Bronchial epithelial cell (primary cell): ENCODE measurements around the gene INCA1. TPM values are rescaled to one million over a fixed set of nuclear protein-coding genes. Genes with fewer than 3 reads are reported as not detected.

Experiments used
- DNase-seq: peaks from one replicate; pipeline ENCODE4 v3.0.0-alpha.2; 2010; ENCODE audit warnings: low read depth
- FAIRE-seq: peaks from 2 replicates; lab custom pipeline; 2011; peaks lifted over from hg19 to GRCh38; lab: Jason Lieb, UNC
- H3K27me3 ChIP-seq: 2 replicates; pipeline ENCODE4 v1.5.1; 2011; ENCODE audit warnings: low read length; ENCODE audit not compliant: control insufficient read depth, insufficient read depth
- H3K36me3 ChIP-seq: 2 replicates; pipeline ENCODE4 v1.5.1; 2011; ENCODE audit warnings: low read length; ENCODE audit not compliant: control insufficient read depth, insufficient read depth
- H3K4me3 ChIP-seq: 2 replicates; pipeline ENCODE4 v1.5.1; 2011; ENCODE audit warnings: mild to moderate bottlenecking, low read depth, low read length, control low read depth
- CTCF ChIP-seq: IDR thresholded peaks from 2 replicates; pipeline ENCODE4 v1.5.1; 2011; ENCODE audit warnings: mild to moderate bottlenecking, moderate library complexity, low read length, control low read depth, inconsistent platforms; ENCODE audit not compliant: insufficient read depth, severe bottlenecking
- total RNA-seq: library from RNA; depleted of rRNA; stranded (reverse); fragments of >200 nt; gene quantifications from 2 replicates; pipeline ENCODE4 v1.2.1, GENCODE V29; 2014

The INCA1 gene
- total RNA-seq, 1 donor from 2014 or later = 0.53 TPM

DNA sequence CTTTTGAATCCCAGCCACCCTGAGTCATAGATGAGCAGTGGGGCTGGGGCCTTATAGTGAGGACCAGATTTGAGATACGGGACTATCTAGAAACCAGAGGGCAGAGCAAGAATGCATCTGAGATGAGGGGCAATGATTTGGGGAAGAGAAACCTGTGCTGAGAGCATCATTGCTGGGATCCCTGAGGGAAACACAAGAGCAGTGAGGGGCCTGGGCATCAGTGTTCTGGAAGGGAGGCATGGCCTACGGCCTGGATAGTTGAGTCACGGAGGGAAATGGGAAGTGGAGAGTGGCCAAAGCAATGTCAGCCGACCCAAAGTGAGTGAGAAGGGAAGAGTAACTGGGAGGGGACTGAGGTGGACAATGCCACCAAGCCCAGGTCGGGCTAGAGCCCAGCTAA, 15.0 kb downstream of the INCA1 start:
- FAIRE-seq (no peak), DNase-seq (no peak)
- Histone ChIP-seq H3K4me3 (no peak overlapping the region), H3K36me3 (peaks cover 25% of the 10 kb centered on the region), H3K27me3 (no peaks in the 10 kb centered on the region)
- TF ChIP-seq CTCF = no peak

- FAIRE-seq (no peak), DNase-seq (peak; percentile 43)
- H3K36me3 ChIP-seq = peaks cover 28% of the 10 kb centered on the region
- H3K27me3 ChIP-seq = no peaks in the 10 kb centered on the region
- no peak overlapping the region for H3K4me3 ChIP-seq
- TF ChIP-seq CTCF = peak; percentile 67
These were observed 16.6 kb downstream of the INCA1 start for GRCh38 chr17:4980644-4981216.

GRCh38 chr17:4978726-4979125, 18.6 kb downstream of the INCA1 start:
- DNase-seq (no peak), FAIRE-seq (no peak)
- Histone ChIP-seq H3K36me3 (peaks cover 24% of the 10 kb centered on the region), H3K4me3 (no peak overlapping the region), H3K27me3 (no peaks in the 10 kb centered on the region)
- TF ChIP-seq CTCF = no peak

- H3K4me3 ChIP-seq = no peak overlapping the region
- peaks cover 22% of the 10 kb centered on the region for H3K36me3 ChIP-seq
- no peak for DNase-seq
- no peaks in the 10 kb centered on the region for H3K27me3 ChIP-seq
- no peak for FAIRE-seq
- no peak for TF ChIP-seq CTCF
These were observed 23.1 kb downstream of the INCA1 start for GRCh38 chr17:4974115-4974670.

DNA sequence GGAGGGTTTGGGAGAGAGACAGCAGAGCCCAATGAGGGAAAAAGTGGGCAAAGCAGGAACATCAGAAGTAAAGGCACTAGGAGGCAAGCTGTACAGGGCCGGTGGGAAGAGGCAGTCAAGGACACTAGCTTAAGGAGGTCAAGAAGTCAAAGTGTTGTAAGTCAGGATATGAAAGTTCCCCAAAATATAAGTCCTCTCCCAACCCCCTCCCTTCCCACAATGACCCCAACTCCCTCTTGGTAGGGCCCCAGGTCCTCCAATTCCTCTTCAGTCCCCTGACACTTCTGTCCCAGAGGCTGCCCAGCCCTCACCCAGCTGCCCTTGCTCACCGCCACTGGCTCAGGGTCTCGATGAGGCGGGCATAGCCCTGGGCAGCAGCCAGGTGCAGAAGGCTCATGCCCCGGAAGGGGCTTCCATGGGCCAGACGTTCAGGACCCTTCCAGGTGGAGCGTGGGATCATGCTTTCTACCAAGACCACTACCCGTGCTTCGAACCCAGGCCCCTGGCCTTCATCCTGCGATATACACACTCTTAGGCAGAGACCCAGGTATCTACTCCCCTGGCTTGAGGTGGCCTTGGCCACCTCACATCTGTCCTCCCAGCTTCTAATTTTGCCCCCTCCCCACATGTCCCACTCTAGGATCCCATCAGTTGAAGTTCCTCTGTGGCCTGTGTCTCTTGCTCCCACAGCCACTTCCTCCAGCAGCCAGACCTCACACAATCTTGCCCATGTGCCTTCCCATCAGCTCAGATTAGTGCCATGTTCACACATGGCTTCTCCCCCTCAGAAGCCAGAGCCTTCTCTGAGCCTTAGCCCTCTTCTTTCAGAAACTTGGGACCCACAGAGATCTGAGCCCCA, 23.8 kb downstream of the INCA1 start:
- TF ChIP-seq CTCF = no peak
- DNase-seq (no peak), FAIRE-seq (no peak)
- Histone ChIP-seq H3K27me3 (no peaks in the 10 kb centered on the region), H3K36me3 (peaks cover 18% of the 10 kb centered on the region), H3K4me3 (no peak overlapping the region)
